Activated T-helper 17 cell treated with anti-CD3 and anti-CD28 coated beads, Interleukin-2, amount 50 U/mL, for 72 hours (primary cell): ENCODE results near the gene TNFRSF18. TPM values are rescaled to one million over a fixed set of nuclear protein-coding genes. Genes with fewer than 3 reads are reported as not detected.
"Not testable (repeated sequence)": the region's sequence is repeated elsewhere in the genome, so short reads cannot be mapped to it uniquely, and the experiment has no call there.

Source experiments
- ATAC-seq: fragments of 150-1000 bp; cut with Tn5 transposase; replicated peaks from 2 replicates; pipeline ENCODE4 v1.10.0; 2021; ENCODE audit warnings: mild to moderate bottlenecking, moderate library complexity
- H3K27ac Mint-ChIP-seq: one replicate; pipeline ENCODE4 v1.8.0; 2022; ENCODE audit warnings: mixed read lengths
- H3K27me3 Mint-ChIP-seq: one replicate; pipeline ENCODE4 v1.8.0; 2022; ENCODE audit warnings: mixed read lengths
- H3K36me3 Mint-ChIP-seq: one replicate; pipeline ENCODE4 v1.8.0; 2022; ENCODE audit warnings: low read depth, mild to moderate bottlenecking, mixed read lengths
- H3K4me1 Mint-ChIP-seq: one replicate; pipeline ENCODE4 v1.8.0; 2022; ENCODE audit warnings: mixed read lengths
- H3K4me3 Mint-ChIP-seq: one replicate; pipeline ENCODE4 v1.8.0; 2022; ENCODE audit warnings: mild to moderate bottlenecking, mixed read lengths
- H3K9me3 Mint-ChIP-seq: one replicate; pipeline ENCODE4 v1.8.0; 2022; ENCODE audit warnings: mixed read lengths
- total RNA-seq, 2 donors: library from RNA; stranded (reverse); gene quantifications; one replicate each; pipeline ENCODE4 v1.2.3, GENCODE V29; 2022

Gene TNFRSF18
- total RNA-seq, 2 donors from 2014 or later, result 105 to 796 TPM

DNA sequence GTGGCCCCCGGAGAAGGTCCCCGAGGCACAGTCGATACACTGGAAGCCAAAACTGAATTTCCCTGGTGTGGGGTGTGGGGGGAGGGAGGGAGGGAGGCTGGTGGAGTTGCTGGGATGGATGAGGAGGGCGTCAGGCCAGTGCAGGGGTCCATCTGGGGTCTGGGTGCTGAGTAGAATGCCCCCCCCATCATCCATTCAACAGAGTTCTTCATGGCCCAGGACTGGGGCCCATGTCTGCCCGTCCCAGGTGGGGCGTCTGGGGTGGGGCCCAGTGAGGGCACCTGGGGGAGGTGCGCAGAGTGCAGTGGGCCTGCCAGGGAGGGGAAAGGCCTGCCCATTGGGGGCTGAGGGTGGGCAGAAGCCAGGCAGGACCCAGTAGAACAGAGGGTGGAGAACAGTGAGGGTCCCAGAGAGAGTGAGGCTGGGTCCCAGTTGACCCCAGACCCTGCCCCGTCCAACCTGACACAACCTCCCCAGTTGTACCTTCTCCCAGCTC lies 1.9 kb downstream of the TNFRSF18 start:
- H3K27ac Mint-ChIP-seq, result peak overlapping the region; percentile 61
- H3K36me3 Mint-ChIP-seq, result peaks cover 72% of the 10 kb centered on the region
- peak overlapping the region; percentile 95 for H3K4me3 Mint-ChIP-seq
- H3K9me3 Mint-ChIP-seq, result no peaks in the 10 kb centered on the region
- no peaks in the 10 kb centered on the region for H3K27me3 Mint-ChIP-seq
- H3K4me1 Mint-ChIP-seq, result peaks cover 10% of the 10 kb centered on the region
- ATAC-seq, result no peak

DNA sequence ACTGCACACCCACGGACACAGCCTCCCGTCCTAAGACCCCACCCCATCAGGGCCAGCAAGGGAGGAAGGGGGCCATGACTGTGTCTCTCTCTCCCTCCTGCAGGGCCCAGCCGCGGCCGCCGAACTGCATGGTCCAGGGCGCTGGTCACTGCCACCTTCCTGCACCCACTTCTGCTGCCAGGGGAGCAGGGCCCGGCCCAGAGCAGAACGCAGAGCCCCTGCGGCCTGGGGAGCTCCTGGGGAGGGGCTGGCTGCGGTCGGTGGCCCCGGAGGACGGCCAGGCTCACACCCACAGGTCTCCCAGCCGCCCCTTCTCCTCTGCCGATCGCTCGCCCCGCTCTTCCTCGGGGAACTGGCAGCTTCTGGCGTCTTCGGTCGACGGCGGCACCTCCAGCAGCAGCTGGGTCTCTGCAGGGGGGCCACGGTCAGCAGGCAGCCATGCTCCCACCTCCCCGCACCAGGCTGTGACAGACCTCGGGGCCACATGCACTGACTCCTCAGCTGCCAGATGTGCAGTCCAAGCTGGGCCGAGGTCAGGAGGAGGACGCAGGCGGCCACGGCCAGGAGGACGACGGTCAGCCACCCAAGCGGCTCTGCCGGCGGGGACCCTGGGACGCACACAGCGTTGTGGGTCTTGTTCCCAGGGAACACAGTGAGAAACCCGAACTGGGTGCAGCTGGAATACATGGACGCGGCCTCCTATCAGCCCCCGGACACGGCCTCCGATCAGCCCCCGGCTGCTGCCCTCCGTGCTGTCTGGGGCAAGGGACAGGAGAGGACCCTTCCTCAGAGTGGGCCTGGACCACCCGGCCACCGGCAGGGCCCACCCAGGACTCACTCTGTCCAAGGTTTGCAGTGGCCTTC lies 2.6 kb downstream of the TNFRSF18 start:
- Mint-ChIP-seq H3K4me1 (peaks cover 10% of the 10 kb centered on the region), H3K36me3 (peaks cover 65% of the 10 kb centered on the region), H3K27me3 (no peaks in the 10 kb centered on the region), H3K27ac (peak overlapping the region; percentile 61), H3K4me3 (peak overlapping the region; percentile 95), H3K9me3 (no peaks in the 10 kb centered on the region)
- ATAC-seq, result no peak

DNA sequence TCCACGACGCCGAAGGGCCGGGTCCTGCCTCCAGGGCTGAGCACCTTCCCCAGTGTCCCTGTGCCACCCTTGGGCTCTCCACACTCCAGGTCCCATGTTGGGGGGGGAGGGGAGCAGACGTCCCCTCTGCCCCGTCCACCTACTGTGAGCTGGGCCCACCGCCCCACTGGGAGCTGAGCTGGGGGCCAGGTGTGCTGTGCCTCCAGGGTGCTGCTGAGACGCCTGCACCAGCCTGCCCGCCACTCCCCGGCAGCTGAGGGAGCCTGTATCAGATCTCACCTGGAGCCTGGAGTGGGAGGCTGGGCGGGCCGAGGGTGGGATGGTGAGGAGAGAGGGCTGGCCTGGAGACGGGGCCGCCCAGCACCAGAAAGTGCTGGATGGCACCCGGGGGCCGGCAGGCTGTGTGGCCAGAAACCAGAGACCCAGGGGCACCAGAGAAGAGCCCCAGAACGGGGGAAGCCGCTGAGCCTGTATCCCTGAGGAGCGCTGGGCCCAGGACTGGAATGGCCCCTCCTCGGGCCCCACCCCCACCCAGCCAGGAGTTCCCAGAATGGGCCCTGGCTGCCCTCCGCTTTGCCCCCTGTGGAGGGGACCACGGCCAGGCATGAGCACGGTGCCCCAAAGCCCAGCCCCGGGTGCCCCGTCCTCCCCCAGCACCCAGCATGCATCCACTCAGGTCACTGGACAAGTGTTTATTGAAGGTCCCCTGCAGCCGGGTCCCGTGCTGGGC lies 3.4 kb downstream of the TNFRSF18 start:
- H3K36me3 Mint-ChIP-seq, result peaks cover 57% of the 10 kb centered on the region
- H3K4me1 Mint-ChIP-seq, result peaks cover 5% of the 10 kb centered on the region
- H3K27ac Mint-ChIP-seq, result no peak overlapping the region
- peak overlapping the region; percentile 95 for H3K4me3 Mint-ChIP-seq
- H3K9me3 Mint-ChIP-seq, result no peaks in the 10 kb centered on the region
- ATAC-seq, result no peak
- H3K27me3 Mint-ChIP-seq, result no peaks in the 10 kb centered on the region

DNA sequence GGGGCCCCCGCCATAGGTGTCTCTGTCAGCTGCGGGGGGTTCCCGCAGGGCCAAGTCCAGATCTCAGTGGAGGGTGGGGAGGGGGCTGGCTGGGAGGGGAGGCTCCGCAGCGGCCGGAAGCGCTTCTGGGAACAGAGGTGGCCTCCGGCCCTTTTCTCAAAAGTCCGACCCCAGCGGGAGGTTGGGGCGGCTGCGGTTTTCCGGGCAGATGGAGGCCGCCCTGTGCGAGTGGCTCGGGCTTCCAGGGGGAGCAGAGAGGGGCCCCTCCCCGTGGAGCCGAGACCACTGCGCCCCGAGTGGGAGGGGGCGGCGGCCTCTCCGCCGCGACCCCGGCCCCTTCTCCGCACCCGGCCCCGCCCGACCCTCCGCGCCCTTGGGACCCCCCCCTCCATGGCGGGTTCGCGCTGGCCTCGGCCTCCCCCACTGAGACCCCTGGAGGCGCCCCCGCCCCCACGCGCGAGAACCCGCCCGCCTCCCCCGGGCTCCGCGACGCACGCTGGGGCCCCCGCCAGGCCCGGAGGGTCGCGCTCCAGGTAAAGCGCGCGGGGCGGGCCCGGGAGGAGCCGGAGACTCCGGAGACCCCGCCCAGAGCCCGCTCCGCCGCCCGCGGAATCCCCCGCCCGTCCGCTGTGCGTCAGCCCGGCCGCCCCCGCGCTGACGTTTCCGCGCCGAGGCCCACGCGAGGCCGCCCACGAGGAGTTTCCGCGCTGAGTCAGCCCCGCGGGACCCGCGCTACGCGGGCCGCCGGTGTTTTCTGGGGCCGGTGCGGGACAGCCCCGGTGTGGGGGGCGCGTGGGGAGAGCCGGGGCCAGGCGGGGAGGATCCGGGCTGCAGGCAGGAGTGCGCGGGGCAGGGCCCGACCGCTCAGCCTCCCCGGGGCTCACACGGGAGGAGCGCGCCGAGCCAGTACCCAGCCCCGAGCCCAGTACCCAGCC lies 5.2 kb downstream of the TNFRSF18 start:
- Mint-ChIP-seq H3K4me3 (peak overlapping the region; percentile 75), H3K27ac (peak overlapping the region; percentile 89)

DNA sequence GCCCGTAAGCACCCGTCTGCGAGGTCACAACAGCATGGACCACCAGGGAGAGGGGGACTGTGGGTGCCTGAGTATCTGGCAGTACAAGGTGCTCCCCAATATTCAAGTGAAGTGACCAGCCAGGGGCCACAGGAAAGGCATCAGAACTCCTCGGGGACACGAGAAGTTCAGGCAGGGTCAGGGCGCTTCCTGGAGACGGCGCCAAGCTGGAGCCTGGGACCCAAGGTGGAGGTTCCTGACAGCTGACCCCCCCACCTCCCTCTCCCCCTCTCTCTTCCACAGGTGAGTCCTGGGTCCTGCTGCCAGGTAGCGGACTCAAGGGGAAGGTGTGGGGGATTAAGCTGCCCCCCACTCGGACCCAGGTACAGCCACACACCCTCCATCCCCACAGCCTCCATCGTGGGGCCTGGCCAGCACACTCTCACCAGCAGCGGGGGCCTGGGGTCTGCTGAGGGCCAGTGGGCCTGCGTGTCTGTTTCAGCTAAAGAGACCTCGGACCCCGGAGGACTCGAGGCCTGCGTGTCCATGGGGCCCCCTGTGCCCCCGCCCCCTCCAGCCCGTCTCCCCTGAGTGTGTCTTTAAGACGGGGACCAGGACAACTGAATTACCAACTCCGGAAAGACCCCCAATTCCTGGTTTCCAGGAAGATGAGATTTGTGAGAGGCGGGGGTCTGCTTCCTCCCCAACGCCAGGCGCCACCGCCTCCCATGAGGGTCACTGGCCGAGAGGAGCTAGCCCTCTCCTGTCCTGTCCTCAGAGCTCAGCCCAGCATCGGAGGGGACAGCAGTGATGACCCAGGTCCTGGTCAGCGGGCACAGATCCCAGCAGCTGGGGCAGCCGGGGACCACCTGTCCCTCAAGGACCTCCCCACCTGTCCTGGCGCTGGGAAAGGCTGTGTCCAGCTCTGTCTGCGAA lies 6.2 kb downstream of the TNFRSF18 start:
- ATAC-seq, result no peak
- H3K27ac Mint-ChIP-seq, result peak overlapping the region; percentile 89
- H3K36me3 Mint-ChIP-seq, result peaks cover 34% of the 10 kb centered on the region
- peak overlapping the region; percentile 75 for H3K4me3 Mint-ChIP-seq
- no peaks in the 10 kb centered on the region for H3K27me3 Mint-ChIP-seq
- H3K9me3 Mint-ChIP-seq, result no peaks in the 10 kb centered on the region
- peaks cover 5% of the 10 kb centered on the region for H3K4me1 Mint-ChIP-seq

More for the DNA sequence above, 5.2 kb downstream of the TNFRSF18 start:
- H3K9me3 Mint-ChIP-seq, result no peaks in the 10 kb centered on the region
- peaks cover 4% of the 10 kb centered on the region for H3K4me1 Mint-ChIP-seq
- ATAC-seq, result peak; percentile 68
- no peaks in the 10 kb centered on the region for H3K27me3 Mint-ChIP-seq
- peaks cover 43% of the 10 kb centered on the region for H3K36me3 Mint-ChIP-seq

DNA sequence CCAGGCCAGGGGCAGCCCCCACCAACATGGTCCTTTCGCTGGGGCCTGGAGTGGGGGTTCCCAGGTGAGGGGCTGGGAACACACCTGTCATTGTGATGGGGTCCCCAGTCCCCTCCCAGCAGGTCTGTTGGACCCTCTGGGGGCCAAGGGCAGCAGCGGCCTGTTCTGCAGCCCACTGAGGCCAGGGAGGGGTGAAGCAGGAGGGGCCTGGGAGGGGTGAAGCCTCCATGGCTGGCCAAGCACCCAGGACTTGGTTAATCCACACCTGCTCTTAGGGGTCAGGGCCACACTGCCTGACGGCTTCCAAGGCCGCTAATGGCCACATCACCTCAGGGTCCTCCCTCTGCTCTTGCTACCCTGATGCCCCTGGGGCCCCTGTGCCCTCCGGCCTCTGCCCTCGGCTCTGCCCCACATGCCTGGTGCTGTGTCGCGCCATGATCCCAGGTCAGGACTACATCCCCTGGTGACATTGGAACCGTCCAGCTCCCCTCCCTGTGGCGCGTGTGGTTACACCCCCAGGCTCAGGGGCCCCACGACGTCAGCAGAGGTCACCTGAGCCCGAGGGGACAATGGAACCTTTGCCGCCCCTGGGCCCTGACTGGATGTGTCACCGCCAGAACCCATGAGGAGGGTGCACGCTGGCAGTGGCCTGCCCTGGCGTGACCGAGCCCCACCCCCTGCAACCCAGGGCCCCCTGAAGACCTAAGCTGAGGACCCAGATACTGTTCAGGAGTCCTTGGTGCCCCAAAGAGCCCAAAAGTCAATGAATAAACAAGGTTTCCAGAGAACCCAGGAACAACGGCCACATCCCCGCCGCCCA lies 7.0 kb downstream of the TNFRSF18 start:
- Mint-ChIP-seq H3K4me1 (peaks cover 14% of the 10 kb centered on the region), H3K27ac (peak overlapping the region; percentile 89)
- ATAC-seq, result no peak

DNA sequence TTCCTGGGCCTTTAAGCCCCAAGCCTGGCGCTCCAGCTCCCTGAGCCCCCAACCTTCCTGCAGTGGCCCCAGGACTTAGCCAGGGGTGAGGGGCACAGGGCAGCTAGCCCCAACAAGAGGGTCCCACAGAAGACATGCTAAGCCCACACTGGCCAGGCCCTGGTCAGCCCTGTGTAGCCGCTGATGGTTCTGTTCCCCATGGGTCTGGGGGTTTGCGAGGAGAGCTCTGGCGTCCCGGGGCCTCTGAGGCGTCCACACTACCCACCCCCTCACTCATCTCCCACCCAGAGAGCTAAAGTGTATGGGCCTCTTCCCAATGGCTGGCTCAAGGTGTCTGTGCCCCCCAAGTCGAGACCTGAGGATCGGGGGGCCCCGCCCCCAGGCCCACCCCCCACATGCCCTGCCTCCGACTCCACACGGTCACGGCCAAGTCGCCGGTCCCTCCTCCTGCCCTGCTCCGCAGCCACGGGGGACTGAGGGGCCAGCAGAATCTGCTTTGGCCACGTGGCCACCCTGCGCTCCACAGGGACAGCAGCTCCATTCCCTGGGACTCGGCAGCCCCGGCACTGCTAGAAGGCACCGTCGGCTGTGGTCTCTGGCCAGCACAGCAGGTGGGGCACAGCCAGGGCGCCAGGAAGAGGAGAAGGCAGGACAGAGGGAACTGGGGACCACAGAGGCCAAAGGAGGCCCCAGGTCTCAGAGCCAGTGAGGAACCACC lies 7.8 kb downstream of the TNFRSF18 start:
- H3K4me1 Mint-ChIP-seq, result peaks cover 14% of the 10 kb centered on the region
- H3K4me3 Mint-ChIP-seq, result no peak overlapping the region
- no peak overlapping the region for H3K27ac Mint-ChIP-seq
- H3K36me3 Mint-ChIP-seq, result peaks cover 17% of the 10 kb centered on the region
- no peaks in the 10 kb centered on the region for H3K27me3 Mint-ChIP-seq
- no peaks in the 10 kb centered on the region for H3K9me3 Mint-ChIP-seq
- no peak for ATAC-seq

More for the DNA sequence above, 7.0 kb downstream of the TNFRSF18 start:
- Mint-ChIP-seq H3K4me3 (peak overlapping the region; percentile 75), H3K27me3 (no peaks in the 10 kb centered on the region), H3K36me3 (peaks cover 25% of the 10 kb centered on the region), H3K9me3 (no peaks in the 10 kb centered on the region)

DNA sequence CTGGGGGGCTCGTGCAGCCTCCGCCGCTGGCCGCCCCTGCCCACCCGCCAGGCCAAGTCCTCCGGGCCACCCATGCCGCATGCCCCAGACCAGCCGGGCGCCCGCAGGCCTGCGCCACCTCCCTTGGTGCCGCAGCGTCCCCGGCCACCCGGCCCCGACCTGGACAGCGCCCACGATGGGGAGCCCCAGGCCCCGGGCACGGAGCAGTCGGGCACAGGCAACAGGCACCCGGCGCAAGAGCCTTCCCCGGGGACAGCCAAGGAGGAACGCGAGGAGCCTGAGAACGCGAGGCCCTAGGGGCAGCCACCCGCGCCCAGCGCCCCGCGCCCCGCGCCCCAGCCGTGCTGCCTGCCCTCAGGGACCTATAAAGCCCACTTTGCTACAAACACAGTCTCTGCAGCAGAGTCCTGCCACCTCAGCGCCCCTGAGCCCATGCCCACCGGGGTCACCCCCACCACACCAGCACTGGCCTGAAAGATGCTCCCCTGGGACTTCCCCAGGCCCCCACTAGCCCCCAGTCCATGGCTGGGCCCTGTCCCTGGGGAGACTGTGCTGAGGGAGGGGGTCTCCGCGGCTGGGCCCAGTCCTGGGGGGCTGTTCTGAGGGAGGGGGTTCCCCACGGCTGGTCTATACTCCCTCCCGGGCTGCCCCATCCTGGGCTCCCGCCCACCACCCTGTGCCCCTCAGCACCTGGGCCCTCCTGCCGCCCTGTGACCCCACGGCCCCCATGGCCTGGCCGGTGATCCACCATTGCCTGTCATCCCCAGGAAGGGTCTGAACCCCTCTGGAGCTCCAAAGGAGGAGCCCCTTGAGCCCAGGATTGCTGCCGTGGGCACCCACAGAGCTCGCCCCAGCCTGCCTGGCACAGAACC lies 8.6 kb downstream of the TNFRSF18 start:
- no peak overlapping the region for H3K4me3 Mint-ChIP-seq
- ATAC-seq, result no peak
- no peak overlapping the region for H3K27ac Mint-ChIP-seq
- peaks cover 14% of the 10 kb centered on the region for H3K4me1 Mint-ChIP-seq
- no peaks in the 10 kb centered on the region for H3K27me3 Mint-ChIP-seq
- H3K9me3 Mint-ChIP-seq, result no peaks in the 10 kb centered on the region
- peaks cover 9% of the 10 kb centered on the region for H3K36me3 Mint-ChIP-seq

DNA sequence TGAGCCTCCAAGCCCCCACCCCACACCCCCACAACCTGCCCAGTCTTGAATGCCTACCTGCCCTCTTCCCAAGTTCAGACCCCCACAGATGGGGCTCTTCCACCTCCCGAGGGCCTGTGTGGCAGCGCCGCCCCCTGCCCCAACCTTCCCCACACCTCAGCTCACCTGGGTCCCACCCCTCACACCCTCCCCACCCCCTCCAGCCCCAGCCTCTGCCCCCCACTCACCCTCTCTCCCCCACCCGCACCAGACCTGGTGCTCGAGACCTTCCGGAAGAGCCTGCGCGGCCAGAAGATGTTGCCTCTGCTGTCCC lies 9.2 kb downstream of the TNFRSF18 start:
- Mint-ChIP-seq H3K4me3 (no peak overlapping the region), H3K36me3 (peaks cover 7% of the 10 kb centered on the region), H3K27me3 (no peaks in the 10 kb centered on the region), H3K4me1 (peaks cover 14% of the 10 kb centered on the region), H3K27ac (peak overlapping the region; percentile 78), H3K9me3 (no peaks in the 10 kb centered on the region)
- no peak for ATAC-seq

DNA sequence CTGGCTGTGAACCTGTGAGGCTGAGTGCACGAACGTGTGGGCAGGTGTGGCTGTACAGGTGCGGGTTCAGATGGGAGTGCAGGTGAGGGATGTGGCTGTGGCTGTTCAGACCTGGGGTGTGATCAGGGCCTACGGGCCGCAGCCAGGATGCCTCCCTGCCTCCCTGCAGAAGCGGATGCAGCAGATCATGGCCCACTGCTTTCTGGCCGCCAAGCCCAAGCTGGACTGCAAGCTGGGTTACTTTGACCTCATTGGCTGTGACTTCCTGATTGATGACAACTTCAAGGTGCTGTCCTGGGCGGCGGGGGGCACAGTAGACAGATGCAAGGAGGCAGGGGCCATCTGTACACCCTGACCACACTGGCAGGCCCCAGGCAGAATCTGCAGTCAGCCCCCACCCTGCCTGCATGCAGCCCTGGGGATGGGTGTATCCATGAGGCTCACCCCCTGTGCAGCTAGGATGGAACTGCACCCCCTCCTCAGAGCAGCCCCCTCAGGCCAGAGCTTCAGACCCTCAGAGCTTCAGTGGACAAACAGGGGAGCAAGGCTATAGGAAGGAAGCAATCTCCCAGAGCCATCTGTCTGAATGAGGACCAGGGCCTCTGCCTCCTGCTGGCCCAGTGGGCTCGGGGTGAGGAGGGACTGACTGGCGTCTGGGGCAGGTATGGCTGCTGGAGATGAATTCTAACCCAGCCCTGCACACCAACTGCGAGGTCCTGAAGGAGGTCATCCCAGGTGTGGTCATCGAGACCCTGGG lies 9.8 kb downstream of the TNFRSF18 start:
- Mint-ChIP-seq H3K4me1 (peaks cover 14% of the 10 kb centered on the region), H3K36me3 (peaks cover 7% of the 10 kb centered on the region), H3K27me3 (no peaks in the 10 kb centered on the region), H3K9me3 (no peaks in the 10 kb centered on the region), H3K27ac (peak overlapping the region; percentile 78), H3K4me3 (no peak overlapping the region)
- no peak for ATAC-seq

DNA sequence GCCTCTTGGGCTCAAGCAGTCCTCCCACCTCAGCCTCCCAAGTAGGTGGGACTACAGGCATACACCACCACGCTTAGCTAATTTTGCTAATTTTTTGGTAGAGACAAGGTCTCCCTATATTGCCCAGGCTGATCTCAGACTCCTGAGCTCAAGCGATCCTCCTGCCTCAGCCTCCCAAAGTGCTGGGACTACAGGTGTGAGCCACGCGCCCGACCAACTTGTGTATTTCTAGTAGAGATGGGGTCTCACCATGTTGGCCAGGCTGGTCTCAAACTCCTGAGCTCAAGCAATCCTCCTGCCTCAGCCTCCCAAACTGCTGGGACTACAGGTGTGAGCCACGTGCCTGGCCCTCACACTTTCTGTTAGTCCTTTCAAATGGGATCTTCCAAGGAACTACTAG lies 10.7 kb downstream of the TNFRSF18 start:
- not testable (repeated sequence) for H3K9me3 Mint-ChIP-seq, ATAC-seq, H3K36me3 Mint-ChIP-seq, H3K27me3 Mint-ChIP-seq, H3K4me3 Mint-ChIP-seq
- Mint-ChIP-seq H3K27ac (peak overlapping the region; percentile 61), H3K4me1 (peaks cover 14% of the 10 kb centered on the region)
